Liver (tissue), 3 donors: ENCODE results near the gene TMEM53.
A peak's percentile ranks its signal among the peaks of the same experiment; 100 is the strongest.

Source experiments
- EGR1 ChIP-seq, 2 donors: IDR thresholded peaks; 2 replicates each; pipeline ENCODE4 v1.6.1; 2016 to 2018; ENCODE audit warnings: antibody characterized with exemption in 2 of 2, low read depth in 2 of 2
- GABPA ChIP-seq, 2 donors: IDR thresholded peaks in 1 of 2; conservative IDR thresholded peaks in 1 of 2; 2 replicates each; pipeline ENCODE4 v1.6.1; 2016; ENCODE audit warnings: antibody characterized with exemption in 2 of 2, mild to moderate bottlenecking in 1 of 2, moderate library complexity in 1 of 2
- HNF4G ChIP-seq: IDR thresholded peaks from 2 replicates; pipeline ENCODE4 v1.6.1; 2016; ENCODE audit warnings: antibody characterized with exemption
- JUND ChIP-seq, 2 donors: IDR thresholded peaks; 2 replicates each; pipeline ENCODE4 v1.6.1; 2016; ENCODE audit warnings: antibody characterized with exemption in 2 of 2
- RAD21 ChIP-seq, 2 donors: IDR thresholded peaks; 2 replicates each; pipeline ENCODE4 v1.6.1; 2016; ENCODE audit warnings: antibody characterized with exemption in 2 of 2, mild to moderate bottlenecking in 2 of 2
- SP1 ChIP-seq: IDR thresholded peaks from 2 replicates; pipeline ENCODE4 v1.6.1; 2018; ENCODE audit warnings: antibody characterized with exemption, mild to moderate bottlenecking
- TAF1 ChIP-seq: conservative IDR thresholded peaks from 2 replicates; pipeline ENCODE4 v1.6.1; 2016; ENCODE audit warnings: antibody characterized with exemption, mild to moderate bottlenecking
- YY1 ChIP-seq: IDR thresholded peaks from 2 replicates; pipeline ENCODE4 v1.6.1; 2016; ENCODE audit warnings: antibody characterized with exemption, mild to moderate bottlenecking
- TF ChIP-seq, protein P1 (sequence below): fragments of 150-350 bp; IDR thresholded peaks from 2 replicates; pipeline ENCODE4 v1.5.1; 2017; ENCODE audit warnings: improper control_type of control experiment, low read depth, low read length; ENCODE audit not compliant: missing input control
- TF ChIP-seq, protein P2 (sequence below): IDR thresholded peaks from 2 replicates; pipeline ENCODE4 v1.6.1; 2016; ENCODE audit warnings: antibody characterized with exemption
- TF ChIP-seq, protein P3 (sequence below): IDR thresholded peaks from 2 replicates; pipeline ENCODE4 v1.6.1; 2016; ENCODE audit warnings: antibody characterized with exemption, mild to moderate bottlenecking
- TF ChIP-seq, protein P4 (sequence below): IDR thresholded peaks from 2 replicates; pipeline ENCODE4 v1.6.1; 2016; ENCODE audit warnings: antibody characterized with exemption
- donor health status: healthy.
- donor health status: healthy.

DNA sequence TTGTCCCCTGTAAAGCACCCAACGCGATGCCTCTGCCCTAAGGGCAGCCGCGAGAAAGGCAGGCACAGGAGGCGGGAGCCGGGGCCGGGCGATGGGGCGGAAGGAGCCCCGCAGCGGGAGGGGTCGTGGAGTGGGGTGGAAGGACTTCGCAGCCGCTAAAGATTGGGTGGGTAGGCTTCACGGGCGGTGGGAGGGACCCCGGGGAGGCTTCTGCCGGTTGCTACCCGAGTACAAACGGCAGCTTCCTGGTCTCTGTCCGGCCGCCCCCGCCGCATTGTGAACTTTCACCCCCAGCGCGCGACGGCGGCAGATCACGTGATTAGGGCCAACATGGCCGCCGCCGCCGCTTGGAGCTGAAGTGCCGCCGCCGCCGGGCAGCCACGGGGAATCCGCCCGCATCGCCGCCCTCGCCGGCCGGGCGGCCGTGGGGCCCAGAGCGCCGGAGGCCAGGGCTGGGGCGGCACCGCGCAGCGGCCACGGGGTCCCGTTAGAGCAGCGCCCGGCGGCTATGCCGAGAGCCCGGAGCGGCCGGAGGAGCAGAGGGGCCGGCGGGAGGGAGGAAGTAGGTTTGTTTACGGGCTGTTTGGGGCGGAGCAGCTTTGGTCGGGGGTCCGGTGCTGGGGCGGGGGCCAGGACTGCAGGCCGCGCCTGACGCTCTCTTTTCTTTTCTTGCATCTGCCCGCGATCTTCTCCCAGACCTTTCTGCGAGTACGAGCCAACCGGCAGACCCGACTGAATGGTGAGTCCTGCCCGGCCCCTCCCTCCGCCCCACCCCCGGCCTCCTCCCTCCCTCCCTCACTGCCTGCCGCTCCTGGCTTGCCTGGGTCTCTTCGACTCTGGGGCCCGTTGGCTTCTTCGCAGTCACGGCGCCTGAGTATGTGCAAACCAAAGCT, 42.4 kb downstream of the TMEM53 start:
- TF ChIP-seq, protein P1, sequence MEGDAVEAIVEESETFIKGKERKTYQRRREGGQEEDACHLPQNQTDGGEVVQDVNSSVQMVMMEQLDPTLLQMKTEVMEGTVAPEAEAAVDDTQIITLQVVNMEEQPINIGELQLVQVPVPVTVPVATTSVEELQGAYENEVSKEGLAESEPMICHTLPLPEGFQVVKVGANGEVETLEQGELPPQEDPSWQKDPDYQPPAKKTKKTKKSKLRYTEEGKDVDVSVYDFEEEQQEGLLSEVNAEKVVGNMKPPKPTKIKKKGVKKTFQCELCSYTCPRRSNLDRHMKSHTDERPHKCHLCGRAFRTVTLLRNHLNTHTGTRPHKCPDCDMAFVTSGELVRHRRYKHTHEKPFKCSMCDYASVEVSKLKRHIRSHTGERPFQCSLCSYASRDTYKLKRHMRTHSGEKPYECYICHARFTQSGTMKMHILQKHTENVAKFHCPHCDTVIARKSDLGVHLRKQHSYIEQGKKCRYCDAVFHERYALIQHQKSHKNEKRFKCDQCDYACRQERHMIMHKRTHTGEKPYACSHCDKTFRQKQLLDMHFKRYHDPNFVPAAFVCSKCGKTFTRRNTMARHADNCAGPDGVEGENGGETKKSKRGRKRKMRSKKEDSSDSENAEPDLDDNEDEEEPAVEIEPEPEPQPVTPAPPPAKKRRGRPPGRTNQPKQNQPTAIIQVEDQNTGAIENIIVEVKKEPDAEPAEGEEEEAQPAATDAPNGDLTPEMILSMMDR: peak; percentile 7
- TF ChIP-seq RAD21 (IDR thresholded peaks at IDR 0.05) (no peak), GABPA (IDR thresholded peaks at IDR 0.05 in 1 of 2, conservative IDR thresholded peaks at IDR 0.05 in 1 of 2) (peak in 1 of 2 donors; percentile 7), HNF4G (no peak), SP1 (no peak), TAF1 (no peak), YY1 (peak; percentile 97), JUND (IDR thresholded peaks at IDR 0.05) (no peak), EGR1 (IDR thresholded peaks at IDR 0.05; ENCODE audit: low read depth in 2 of 2) (peak; percentile 75 to 77)
- TF ChIP-seq, protein P2, sequence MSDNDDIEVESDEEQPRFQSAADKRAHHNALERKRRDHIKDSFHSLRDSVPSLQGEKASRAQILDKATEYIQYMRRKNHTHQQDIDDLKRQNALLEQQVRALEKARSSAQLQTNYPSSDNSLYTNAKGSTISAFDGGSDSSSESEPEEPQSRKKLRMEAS: no peak
- TF ChIP-seq, protein P3, sequence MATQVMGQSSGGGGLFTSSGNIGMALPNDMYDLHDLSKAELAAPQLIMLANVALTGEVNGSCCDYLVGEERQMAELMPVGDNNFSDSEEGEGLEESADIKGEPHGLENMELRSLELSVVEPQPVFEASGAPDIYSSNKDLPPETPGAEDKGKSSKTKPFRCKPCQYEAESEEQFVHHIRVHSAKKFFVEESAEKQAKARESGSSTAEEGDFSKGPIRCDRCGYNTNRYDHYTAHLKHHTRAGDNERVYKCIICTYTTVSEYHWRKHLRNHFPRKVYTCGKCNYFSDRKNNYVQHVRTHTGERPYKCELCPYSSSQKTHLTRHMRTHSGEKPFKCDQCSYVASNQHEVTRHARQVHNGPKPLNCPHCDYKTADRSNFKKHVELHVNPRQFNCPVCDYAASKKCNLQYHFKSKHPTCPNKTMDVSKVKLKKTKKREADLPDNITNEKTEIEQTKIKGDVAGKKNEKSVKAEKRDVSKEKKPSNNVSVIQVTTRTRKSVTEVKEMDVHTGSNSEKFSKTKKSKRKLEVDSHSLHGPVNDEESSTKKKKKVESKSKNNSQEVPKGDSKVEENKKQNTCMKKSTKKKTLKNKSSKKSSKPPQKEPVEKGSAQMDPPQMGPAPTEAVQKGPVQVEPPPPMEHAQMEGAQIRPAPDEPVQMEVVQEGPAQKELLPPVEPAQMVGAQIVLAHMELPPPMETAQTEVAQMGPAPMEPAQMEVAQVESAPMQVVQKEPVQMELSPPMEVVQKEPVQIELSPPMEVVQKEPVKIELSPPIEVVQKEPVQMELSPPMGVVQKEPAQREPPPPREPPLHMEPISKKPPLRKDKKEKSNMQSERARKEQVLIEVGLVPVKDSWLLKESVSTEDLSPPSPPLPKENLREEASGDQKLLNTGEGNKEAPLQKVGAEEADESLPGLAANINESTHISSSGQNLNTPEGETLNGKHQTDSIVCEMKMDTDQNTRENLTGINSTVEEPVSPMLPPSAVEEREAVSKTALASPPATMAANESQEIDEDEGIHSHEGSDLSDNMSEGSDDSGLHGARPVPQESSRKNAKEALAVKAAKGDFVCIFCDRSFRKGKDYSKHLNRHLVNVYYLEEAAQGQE: no peak
- TF ChIP-seq, protein P4, sequence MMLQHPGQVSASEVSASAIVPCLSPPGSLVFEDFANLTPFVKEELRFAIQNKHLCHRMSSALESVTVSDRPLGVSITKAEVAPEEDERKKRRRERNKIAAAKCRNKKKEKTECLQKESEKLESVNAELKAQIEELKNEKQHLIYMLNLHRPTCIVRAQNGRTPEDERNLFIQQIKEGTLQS: no peak
